GM21447 (cell line): ENCODE measurements around the gene PDP2.

Experiments used
- ATAC-seq: cut with Tn5 transposase; IDR thresholded peaks from one replicate; pipeline ENCODE4 v1.9.1; 2021; ENCODE audit not compliant: unreplicated experiment

PDP2 gene

GRCh38 chr16:66917741-66918140 is 37.4 kb downstream of the PDP2 start:
- ATAC-seq, result no peak

GRCh38 chr16:66918355-66918754 is 38.0 kb downstream of the PDP2 start:
- ATAC-seq, result no peak

GRCh38 chr16:66918803-66919568 is 38.7 kb downstream of the PDP2 start, which contains the start of gene CDH16:
TSS of gene CDH16 (minus strand) at chr16:66918885. CDS start at chr16:66918065, 820 bp downstream.
- no peak for ATAC-seq

GRCh38 chr16:66919569-66920298 is 39.4 kb downstream of the PDP2 start:
- ATAC-seq, result no peak

GRCh38 chr16:66920299-66920590 is 39.9 kb downstream of the PDP2 start:
- no peak for ATAC-seq

- no peak for ATAC-seq
These were observed 40.8 kb downstream of the PDP2 start for GRCh38 chr16:66920924-66921680.

GRCh38 chr16:66921729-66922450 is 41.6 kb downstream of the PDP2 start:
- ATAC-seq, result no peak

- ATAC-seq, result no peak
These were observed 43.0 kb downstream of the PDP2 start for GRCh38 chr16:66923247-66923731.

GRCh38 chr16:66923866-66924265 is 43.6 kb downstream of the PDP2 start:
- no peak for ATAC-seq

- no peak for ATAC-seq
These were observed 44.4 kb downstream of the PDP2 start for GRCh38 chr16:66924527-66925321.

- no peak for ATAC-seq
These were observed 45.1 kb downstream of the PDP2 start, which contains the start of gene RRAD for GRCh38 chr16:66925322-66925840. TSS of gene RRAD (minus strand) at chr16:66925535. CDS start at chr16:66925179, 356 bp downstream.

- no peak for ATAC-seq
These were observed 46.0 kb downstream of the PDP2 start for GRCh38 chr16:66926171-66926947.

- no peak for ATAC-seq
These were observed 46.7 kb downstream of the PDP2 start for GRCh38 chr16:66926961-66927436.

- ATAC-seq, result no peak
These were observed 47.8 kb downstream of the PDP2 start for GRCh38 chr16:66927918-66928649.

GRCh38 chr16:66928702-66929388 is 48.5 kb downstream of the PDP2 start:
- no peak for ATAC-seq

GRCh38 chr16:66930189-66930588 is 49.9 kb downstream of the PDP2 start:
- no peak for ATAC-seq

GRCh38 chr16:66931665-66932064 is 51.4 kb downstream of the PDP2 start:
- no peak for ATAC-seq

GRCh38 chr16:66932076-66932475 is 51.8 kb downstream of the PDP2 start:
- ATAC-seq, result no peak
